HepG2 (cell line): ENCODE results near the gene QRICH2. TPM values are rescaled to one million over a fixed set of nuclear protein-coding genes. Genes with fewer than 3 reads are reported as not detected.
A peak's percentile ranks its signal among the peaks of the same experiment; 100 is the strongest.

ENCODE experiments used
- BCL6 ChIP-seq: IDR thresholded peaks from 2 replicates; pipeline ENCODE4 v1.6.1; 2016; ENCODE audit warnings: missing genetic modification reagents, missing compliant biosample characterization
- CREB3 ChIP-seq: sonication (generic); formaldehyde crosslinking; IDR thresholded peaks from 2 replicates; pipeline ENCODE4 v1.5.0; 2020; ENCODE audit warnings: missing genetic modification reagents
- ETS1 ChIP-seq: sonication (generic); formaldehyde crosslinking; IDR thresholded peaks from 2 replicates; pipeline ENCODE4 v1.4.0; 2020; ENCODE audit warnings: missing genetic modification reagents
- FOXP4 ChIP-seq: sonication (generic); formaldehyde crosslinking; IDR thresholded peaks from 2 replicates; pipeline ENCODE4 v1.4.0; 2020; ENCODE audit warnings: missing genetic modification reagents
- JUN ChIP-seq: sonication (generic); formaldehyde crosslinking; IDR thresholded peaks from 2 replicates; pipeline ENCODE4 v1.4.0; 2020; ENCODE audit warnings: mild to moderate bottlenecking, missing genetic modification reagents
- POGZ ChIP-seq: sonication (generic); formaldehyde crosslinking; IDR thresholded peaks from 2 replicates; pipeline ENCODE4 v1.4.0; 2020; ENCODE audit warnings: mild to moderate bottlenecking, missing genetic modification reagents
- PRDM4 ChIP-seq: sonication (generic); formaldehyde crosslinking; IDR thresholded peaks from 2 replicates; pipeline ENCODE4 v1.9.0; 2021; ENCODE audit warnings: missing genetic modification reagents, borderline replicate concordance
- PRMT3 ChIP-seq: sonication (generic); formaldehyde crosslinking; IDR thresholded peaks from 2 replicates; pipeline ENCODE4 v1.8.1; 2022; ENCODE audit warnings: low read depth, mild to moderate bottlenecking, moderate library complexity, missing genetic modification reagents, borderline replicate concordance
- RAD51 ChIP-seq: fragments of 450-650 bp; IDR thresholded peaks from 2 replicates; pipeline ENCODE4 v1.6.1; 2016; ENCODE audit warnings: borderline replicate concordance
- RARG ChIP-seq: sonication (generic); formaldehyde crosslinking; IDR thresholded peaks from 2 replicates; pipeline ENCODE4 v1.4.0; 2020; ENCODE audit warnings: low read depth, mild to moderate bottlenecking, missing genetic modification reagents
- SIN3B ChIP-seq: fragments of 150-350 bp; IDR thresholded peaks from 2 replicates; pipeline ENCODE4 v1.6.1; 2014; ENCODE audit warnings: low read length
- SYNCRIP ChIP-seq: fragments of 200-400 bp; formaldehyde crosslinking; IDR thresholded peaks from 2 replicates; pipeline ENCODE4 v1.6.1; 2018; ENCODE audit warnings: mild to moderate bottlenecking, low read depth, low read length; ENCODE audit not compliant: insufficient read depth
- THAP7 ChIP-seq: sonication (generic); formaldehyde crosslinking; IDR thresholded peaks from 2 replicates; pipeline ENCODE4 v1.8.1; 2023; ENCODE audit warnings: mild to moderate bottlenecking, missing genetic modification reagents
- ZFY ChIP-seq: sonication (generic); formaldehyde crosslinking; IDR thresholded peaks from 2 replicates; pipeline ENCODE4 v1.4.0; 2020; ENCODE audit warnings: missing genetic modification reagents
- ZMYM3 ChIP-seq: sonication (generic); formaldehyde crosslinking; IDR thresholded peaks from 2 replicates; pipeline ENCODE4 v1.5.1; 2020; ENCODE audit warnings: mild to moderate bottlenecking, missing genetic modification reagents
- ZNF296 ChIP-seq: sonication (generic); formaldehyde crosslinking; conservative IDR thresholded peaks from 2 replicates; pipeline ENCODE4 v1.5.0; 2020; ENCODE audit warnings: mild to moderate bottlenecking, missing genetic modification reagents
- ZNF562 ChIP-seq: sonication (generic); formaldehyde crosslinking; IDR thresholded peaks from 2 replicates; pipeline ENCODE4 v1.8.0; 2022; ENCODE audit warnings: missing genetic modification reagents, borderline replicate concordance
- ZNF563 ChIP-seq: sonication (generic); formaldehyde crosslinking; IDR thresholded peaks from 2 replicates; pipeline ENCODE4 v1.8.0; 2022; ENCODE audit warnings: mild to moderate bottlenecking, moderate library complexity, missing genetic modification reagents
- ZNF605 ChIP-seq: sonication (generic); formaldehyde crosslinking; IDR thresholded peaks from 2 replicates; pipeline ENCODE4 v1.8.0; 2022; ENCODE audit warnings: mild to moderate bottlenecking, missing genetic modification reagents
- ZNF644 ChIP-seq: IDR thresholded peaks from 2 replicates; pipeline ENCODE4 v1.6.1; 2016; ENCODE audit warnings: low read depth
- ZNF75D ChIP-seq: sonication (generic); formaldehyde crosslinking; IDR thresholded peaks from 2 replicates; pipeline ENCODE4 v1.8.1; 2023; ENCODE audit warnings: missing genetic modification reagents, mild to moderate bottlenecking, borderline replicate concordance
- ZNF768 ChIP-seq: sonication (generic); formaldehyde crosslinking; IDR thresholded peaks from 2 replicates; pipeline ENCODE4 v1.4.0; 2020; ENCODE audit warnings: missing genetic modification reagents
- polyA plus RNA-seq, 8 experiments: library from polyadenylated mRNA; depleted of rRNA in 3 of 8; stranded (reverse) in 7 of 8; unstranded in 1 of 8; fragments of >200 nt; fragmentation: Illumina TruSeq in 4 of 8; extraction: Trizol in 4 of 8; gene quantifications; 2 replicates each; pipeline versions ENCODE4 v1.2.1 to v1.2.3, GENCODE V29; 2011 to 2016; ENCODE audit warnings: low read depth in 4 of 8, missing spikeins in 1 of 8, mixed read lengths in 1 of 8; ENCODE audit not compliant: insufficient read depth in 1 of 8
- total RNA-seq, 5 experiments: library from RNA; depleted of rRNA; stranded (reverse); fragments of >200 nt; fragmentation: Illumina TruSeq; extraction: Trizol; gene quantifications; 2 replicates each; pipeline ENCODE4 v1.2.3, GENCODE V29; 2016; ENCODE audit warnings: low read depth in 1 of 5

QRICH2 gene
- total and polyA plus RNA-seq, 2 of the 13 experiments (the other 11 are each of a cell fraction or from before 2014, with no cell fraction given) = 3.7 to 5.7 TPM

- 0 out of 2 replicates have a peak, but pooled peaks have one; percentile 15 for TF ChIP-seq ZNF768 (CRISPR knock-in tag)
- no peak for TF ChIP-seq RARG (CRISPR knock-in tag)
- no peak for TF ChIP-seq SYNCRIP
- TF ChIP-seq CREB3 (CRISPR knock-in tag) = no peak
- no peak for TF ChIP-seq PRMT3
- no peak for TF ChIP-seq SIN3B
- TF ChIP-seq ZNF296 (CRISPR knock-in tag) = no peak
- no peak for TF ChIP-seq RAD51
- TF ChIP-seq PRDM4 = no peak
- 0 out of 2 replicates have a peak, but pooled peaks have one; percentile 39 for TF ChIP-seq THAP7 (CRISPR knock-in tag)
- TF ChIP-seq ZNF644 (CRISPR knock-in tag) = no peak
- TF ChIP-seq ZNF605 (CRISPR knock-in tag) = no peak; the same call in 1 of the 2 replicates
- no peak for TF ChIP-seq JUN (CRISPR knock-in tag)
- TF ChIP-seq ZNF563 (CRISPR knock-in tag) = 0 out of 2 replicates have a peak, but pooled peaks have one; percentile 27
- TF ChIP-seq ZMYM3 (CRISPR knock-in tag) = no peak; the same call in 1 of the 2 replicates
- TF ChIP-seq ZNF562 (CRISPR knock-in tag) = no peak
- no peak for TF ChIP-seq POGZ (CRISPR knock-in tag)
- no peak for TF ChIP-seq FOXP4 (CRISPR knock-in tag)
- TF ChIP-seq ETS1 (CRISPR knock-in tag) = no peak
- TF ChIP-seq ZNF75D (CRISPR knock-in tag) = no peak
- no peak for TF ChIP-seq BCL6
- TF ChIP-seq ZFY = peak; percentile 34; the same call in 1 of the 2 replicates
Observed at GRCh38 chr17:76357597-76358158, 49.6 kb upstream of the QRICH2 start (continued).
